BLaER1 treated with 17β-estradiol and CSF1 and Interleukin-3, amounts not matched to agents 10 nM and 100 nM (cell line): ENCODE measurements around the gene CACNA2D2.
A peak's percentile ranks its signal among the peaks of the same experiment; 100 is the strongest.

Experiments used
- H3K27ac ChIP-seq, 11 experiments: shearing (Covaris generic); formaldehyde crosslinking; 2 replicates each; pipeline ENCODE4 v1.8.1; 2022
- H3K27me3 ChIP-seq, 11 experiments: shearing (Covaris generic); formaldehyde crosslinking; 2 replicates each; pipeline ENCODE4 v1.8.1; 2022
- H3K36me3 ChIP-seq, 11 experiments: shearing (Covaris generic); formaldehyde crosslinking; 2 replicates each; pipeline ENCODE4 v1.8.1; 2022
- H3K4me1 ChIP-seq, 10 experiments: shearing (Covaris generic); formaldehyde crosslinking; 2 replicates each; pipeline ENCODE4 v1.8.1; 2022
- H3K4me2 ChIP-seq, 11 experiments: shearing (Covaris generic); formaldehyde crosslinking; 2 replicates each; pipeline ENCODE4 v1.8.1; 2022
- H3K4me3 ChIP-seq, 10 experiments: shearing (Covaris generic); formaldehyde crosslinking; 2 replicates each; pipeline ENCODE4 v1.8.1; 2022
- H3K9ac ChIP-seq, 11 experiments: shearing (Covaris generic); formaldehyde crosslinking; 2 replicates each; pipeline ENCODE4 v1.8.1; 2022
- H3K9me3 ChIP-seq, 11 experiments: shearing (Covaris generic); formaldehyde crosslinking; replicated peaks in 1 of 11; 2 replicates each; pipeline ENCODE4 v1.8.1; 2022
- H4K20me1 ChIP-seq, 11 experiments: shearing (Covaris generic); formaldehyde crosslinking; 2 replicates each; pipeline ENCODE4 v1.8.1; 2022
- Cebpa-rat ChIP-seq, 11 experiments: shearing (Covaris generic); IDR thresholded peaks; 2 replicates each; pipeline ENCODE4 v1.8.1; 2022

CACNA2D2 gene

DNA sequence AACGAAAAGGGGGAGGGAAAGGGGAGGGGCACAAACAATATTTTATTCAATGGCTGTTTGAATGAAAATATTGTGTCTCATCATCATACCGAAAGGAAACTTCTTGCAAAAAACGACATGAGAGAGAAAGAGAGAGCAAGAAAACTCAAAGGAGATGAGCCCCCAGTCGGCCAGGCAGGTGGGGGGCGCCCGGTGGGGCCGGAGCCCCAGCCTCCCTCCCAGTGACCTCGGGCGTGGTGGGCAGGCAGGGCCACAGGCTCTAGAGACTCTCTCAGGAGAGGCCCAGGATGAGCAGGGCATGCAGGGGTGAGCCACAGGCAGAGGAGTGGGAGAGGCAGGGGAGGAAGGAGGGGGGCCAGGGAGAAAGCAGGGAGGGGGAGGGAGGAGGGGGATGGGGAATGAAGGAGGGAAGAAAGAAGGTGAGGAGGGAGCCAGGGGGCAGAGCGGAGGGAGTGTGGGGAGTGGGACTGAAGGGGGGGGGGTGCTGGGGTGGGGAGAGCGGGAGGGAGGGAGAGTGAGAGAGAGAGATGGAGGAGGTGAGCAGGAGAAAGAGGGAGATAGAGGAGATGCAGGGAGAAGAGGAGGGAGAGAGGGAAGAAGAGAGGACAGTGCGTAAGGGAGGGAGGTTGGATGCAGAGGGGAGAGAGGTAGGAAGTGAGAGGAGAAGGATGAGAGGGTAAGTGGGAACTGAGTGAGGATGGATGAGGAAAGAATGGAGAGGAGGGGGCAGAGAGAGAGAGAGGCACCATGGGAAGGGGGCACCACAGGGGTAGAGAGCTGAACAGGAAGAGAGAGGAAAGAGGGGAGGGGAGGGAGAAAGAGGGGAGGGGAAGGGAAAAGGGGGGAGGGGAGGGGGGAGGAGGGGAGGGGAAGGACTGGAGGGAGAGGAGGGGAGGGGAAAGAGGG lies 130.0 kb downstream of the CACNA2D2 start:
- no peaks in the 10 kb centered on the region for H3K9me3 ChIP-seq
- no peak overlapping the region for H3K9ac ChIP-seq
- H3K4me3 ChIP-seq = no peak overlapping the region
- peaks cover 0 to 45% (median 38%) of the 10 kb centered on the region in 10 experiments; a peak in 16 of 20 replicates for H3K4me1 ChIP-seq
- H3K27ac ChIP-seq = no peak overlapping the region
- H3K36me3 ChIP-seq = no peaks in the 10 kb centered on the region
- H3K27me3 ChIP-seq = no peaks in the 10 kb centered on the region
- peak overlapping the region in 2 of 11 experiments; percentile 17 to 32; a peak in 1 of 22 replicates for H3K4me2 ChIP-seq
- no peak for TF ChIP-seq Cebpa-rat (IDR thresholded peaks at IDR 0.05)
- no peaks in the 10 kb centered on the region for H4K20me1 ChIP-seq

DNA sequence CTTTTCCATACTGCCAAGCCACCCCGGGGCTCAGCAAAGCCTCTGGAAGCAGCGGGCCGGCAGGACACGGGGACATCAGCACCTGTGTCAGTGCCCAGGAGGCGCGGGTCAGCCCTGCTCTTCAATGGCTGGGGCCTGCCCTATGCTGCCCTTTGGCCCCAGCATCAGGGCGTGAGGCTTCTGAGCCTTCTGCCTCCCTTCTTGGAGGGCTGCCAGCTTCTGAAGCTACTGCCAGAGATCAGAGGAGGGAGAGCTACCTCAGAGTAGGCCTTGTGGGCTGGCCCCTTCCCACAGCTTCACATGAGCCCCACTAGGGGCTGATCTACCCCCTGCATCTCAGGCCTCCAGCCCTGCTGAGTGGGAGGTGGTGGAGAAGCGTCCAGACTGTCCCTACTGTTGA lies 131.1 kb downstream of the CACNA2D2 start:
- TF ChIP-seq Cebpa-rat (IDR thresholded peaks at IDR 0.05) = no peak
- H3K4me2 ChIP-seq = peak overlapping the region in 8 of 11 experiments; percentile 7 to 50 (median 30); a peak in 10 of 22 replicates
- peak overlapping the region in 4 of 11 experiments; percentile 2 to 32 (median 18); a peak in 3 of 22 replicates for H3K27ac ChIP-seq
- H3K9me3 ChIP-seq = no peaks in the 10 kb centered on the region
- H4K20me1 ChIP-seq = no peaks in the 10 kb centered on the region
- no peak overlapping the region for H3K4me3 ChIP-seq
- H3K27me3 ChIP-seq = no peaks in the 10 kb centered on the region
- no peaks in the 10 kb centered on the region for H3K36me3 ChIP-seq
- peaks cover 0 to 50% (median 40%) of the 10 kb centered on the region in 10 experiments; a peak in 16 of 20 replicates for H3K4me1 ChIP-seq
- H3K9ac ChIP-seq = peak overlapping the region in 4 of 11 experiments; percentile 17 to 49 (median 30); a peak in 4 of 22 replicates

DNA sequence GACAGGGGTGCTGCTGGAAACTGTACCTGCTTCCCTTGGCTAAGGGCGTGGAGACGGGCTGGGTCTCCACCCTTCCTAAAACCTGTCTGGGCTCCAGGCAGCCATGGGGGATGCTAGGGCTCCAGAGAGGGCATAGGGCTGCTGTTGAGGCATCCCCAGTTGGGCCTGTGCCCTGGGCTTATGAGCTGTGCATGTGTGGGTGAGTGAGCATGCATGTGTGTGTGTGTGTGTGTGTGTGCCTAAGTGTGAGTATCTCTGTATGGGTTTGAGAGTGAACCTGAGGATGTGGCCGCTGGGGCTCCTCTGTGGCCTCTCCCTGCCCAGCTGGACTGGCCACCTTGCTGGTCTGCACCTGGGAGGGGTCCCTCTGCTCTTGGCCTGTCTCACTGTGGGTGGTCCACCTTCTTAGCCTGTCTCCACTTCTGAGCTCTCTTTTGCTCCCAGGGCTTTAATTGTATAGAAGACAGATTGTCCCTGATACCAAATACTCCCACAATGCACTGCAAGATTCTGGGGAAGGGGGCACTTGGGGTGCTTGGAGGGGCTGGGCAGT lies 132.2 kb downstream of the CACNA2D2 start:
- H4K20me1 ChIP-seq = no peaks in the 10 kb centered on the region
- H3K9ac ChIP-seq = no peak overlapping the region
- no peaks in the 10 kb centered on the region for H3K9me3 ChIP-seq
- H3K4me2 ChIP-seq = no peak overlapping the region
- no peak for TF ChIP-seq Cebpa-rat (IDR thresholded peaks at IDR 0.05)
- H3K27ac ChIP-seq = no peak overlapping the region
- no peaks in the 10 kb centered on the region for H3K36me3 ChIP-seq
- no peak overlapping the region for H3K4me3 ChIP-seq
- H3K27me3 ChIP-seq = no peaks in the 10 kb centered on the region
- H3K4me1 ChIP-seq = peaks cover 0 to 56% (median 42%) of the 10 kb centered on the region in 10 experiments; a peak in 16 of 20 replicates

DNA sequence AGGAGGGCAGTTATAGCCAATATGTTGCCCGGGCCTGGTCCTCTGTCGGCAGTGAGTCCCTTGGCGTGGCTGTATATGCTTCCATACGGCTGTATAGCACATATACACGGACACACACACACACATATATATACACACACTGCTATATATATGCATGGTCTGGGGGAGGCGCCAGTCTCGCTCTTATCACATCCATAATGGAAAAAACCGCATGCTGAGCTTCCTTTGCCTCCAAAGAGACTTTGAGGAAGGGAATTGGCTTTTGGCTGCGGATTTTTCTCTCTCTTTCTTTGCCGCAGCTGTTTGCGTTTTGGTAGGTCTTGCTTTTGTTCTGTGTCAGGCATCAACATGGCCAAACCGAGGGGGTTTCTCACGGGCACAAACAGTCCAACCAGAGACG lies 132.8 kb downstream of the CACNA2D2 start:
- H3K4me1 ChIP-seq = peaks cover 1 to 58% (median 42%) of the 10 kb centered on the region in 10 experiments; a peak in 19 of 20 replicates
- no peaks in the 10 kb centered on the region for H3K36me3 ChIP-seq
- no peaks in the 10 kb centered on the region for H3K9me3 ChIP-seq
- H3K9ac ChIP-seq = no peak overlapping the region
- H3K27me3 ChIP-seq = no peaks in the 10 kb centered on the region
- no peak overlapping the region for H3K4me3 ChIP-seq
- H4K20me1 ChIP-seq = no peaks in the 10 kb centered on the region
- no peak overlapping the region for H3K27ac ChIP-seq
- TF ChIP-seq Cebpa-rat (IDR thresholded peaks at IDR 0.05) = no peak
- H3K4me2 ChIP-seq = no peak overlapping the region

DNA sequence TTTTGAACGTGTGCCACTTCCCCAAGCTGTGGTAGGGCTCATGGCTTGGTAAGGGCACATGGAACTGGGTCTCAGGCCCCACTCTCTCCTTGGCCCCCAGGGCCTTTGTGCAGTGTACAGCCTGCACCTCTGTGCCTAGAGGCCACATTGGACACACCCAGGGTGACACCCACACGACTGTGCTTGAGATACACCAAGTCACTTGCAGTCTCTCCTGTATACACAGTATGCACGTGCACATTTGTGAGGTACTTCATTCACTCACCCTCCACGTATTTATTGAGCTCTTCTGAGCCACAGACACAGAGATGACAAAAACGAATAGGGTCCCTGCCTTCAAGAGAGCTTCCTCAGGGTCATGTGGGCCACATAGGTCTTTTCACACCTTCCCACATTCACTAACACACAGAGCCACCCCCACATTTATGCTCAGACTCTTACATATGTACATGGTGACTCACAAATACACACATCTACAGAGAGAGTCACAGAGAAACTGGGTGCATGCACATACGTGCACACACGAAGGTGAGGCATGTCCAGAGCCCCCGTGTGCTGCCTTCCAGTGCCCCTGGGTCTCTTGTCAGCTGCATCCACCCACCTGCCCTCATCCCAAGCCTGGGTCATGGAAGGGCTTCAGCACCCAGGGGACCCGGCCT lies 134.3 kb downstream of the CACNA2D2 start:
- H3K9me3 ChIP-seq = no peaks in the 10 kb centered on the region

DNA sequence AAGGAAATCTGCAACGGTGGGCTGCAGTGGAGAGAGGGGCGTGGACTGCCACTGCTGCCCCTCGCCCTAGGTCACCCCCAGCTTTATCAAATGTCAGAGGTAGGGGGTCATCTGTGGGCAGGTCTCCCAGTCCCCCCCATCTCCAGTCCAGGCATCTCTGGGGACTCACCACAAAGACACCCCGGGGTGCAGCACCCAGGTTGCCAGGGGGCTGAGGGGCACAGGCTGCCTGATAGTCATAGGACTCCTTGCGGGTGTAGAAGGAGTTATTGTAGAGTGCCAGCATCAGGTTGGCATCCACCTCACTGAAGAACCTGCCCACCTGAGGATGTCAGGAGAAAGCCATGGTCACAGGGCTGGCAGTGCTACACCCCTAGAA lies 137.6 kb downstream of the CACNA2D2 start:
- Histone ChIP-seq H3K9ac (peak overlapping the region in 9 of 11 experiments; percentile 56 to 78 (median 74); a peak in 16 of 22 replicates), H3K4me1 (peaks cover 11 to 48% (median 35%) of the 10 kb centered on the region in 10 experiments; a peak in 19 of 20 replicates), H3K4me2 (peak overlapping the region; percentile 80 to 97 (median 90)), H3K36me3 (no peaks in the 10 kb centered on the region), H3K27ac (peak overlapping the region in 8 of 11 experiments; percentile 49 to 78 (median 66); a peak in 14 of 22 replicates), H3K4me3 (peak overlapping the region; percentile 53 to 74 (median 62); a peak in 19 of 20 replicates), H3K9me3 (no peaks in the 10 kb centered on the region), H3K27me3 (no peaks in the 10 kb centered on the region), H4K20me1 (no peaks in the 10 kb centered on the region)
- no peak for TF ChIP-seq Cebpa-rat (IDR thresholded peaks at IDR 0.05)

More for the DNA sequence above, 134.3 kb downstream of the CACNA2D2 start:
- Histone ChIP-seq H3K36me3 (no peaks in the 10 kb centered on the region), H3K27ac (no peak overlapping the region), H3K27me3 (no peaks in the 10 kb centered on the region), H4K20me1 (no peaks in the 10 kb centered on the region), H3K4me2 (peak overlapping the region in 3 of 11 experiments; percentile 28 to 38 (median 29); a peak in 2 of 22 replicates), H3K4me1 (peaks cover 11 to 55% (median 40%) of the 10 kb centered on the region in 10 experiments; a peak in 19 of 20 replicates), H3K9ac (no peak overlapping the region), H3K4me3 (no peak overlapping the region)
- TF ChIP-seq Cebpa-rat (IDR thresholded peaks at IDR 0.05) = no peak

DNA sequence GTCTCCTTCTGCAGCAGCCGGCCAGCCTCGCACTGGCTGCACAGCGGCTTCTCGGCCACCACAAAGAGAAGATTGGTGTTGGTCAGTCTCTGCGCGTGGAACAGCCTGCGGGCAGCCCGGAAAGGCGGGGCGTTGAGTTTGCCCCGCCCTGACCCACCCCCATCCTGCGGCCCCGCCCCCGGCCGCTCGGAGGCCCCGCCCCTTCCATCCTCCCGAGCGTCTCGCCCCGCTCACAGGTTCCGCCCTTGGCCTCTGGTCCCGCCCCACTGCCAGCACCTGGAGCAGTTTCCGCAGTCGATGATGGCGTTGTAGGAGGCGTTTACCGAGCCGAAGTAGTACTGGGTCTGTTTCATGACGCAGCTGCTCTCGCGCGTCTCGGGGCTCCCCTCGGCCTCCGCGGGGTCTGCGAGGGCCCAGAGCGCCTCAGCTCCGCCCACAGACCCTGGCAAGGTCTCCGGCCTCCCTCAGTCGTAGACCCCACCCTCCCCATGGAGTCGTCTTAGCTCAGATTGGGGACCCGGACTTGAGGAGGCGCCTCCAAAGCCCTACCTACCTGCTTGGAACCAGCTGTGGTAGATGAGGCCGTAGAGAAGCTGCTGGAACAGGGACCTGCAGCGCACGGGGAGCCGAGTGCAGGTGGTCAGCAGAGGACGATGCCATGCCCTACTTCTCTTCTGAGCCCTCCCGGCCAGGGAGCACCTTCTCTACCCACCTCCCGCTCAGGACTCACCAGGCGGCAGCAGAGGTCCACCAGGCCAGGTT lies 138.2 kb downstream of the CACNA2D2 start:
- Histone ChIP-seq H3K4me2 (peak overlapping the region; percentile 86 to 97 (median 92)), H3K9ac (peak overlapping the region; percentile 46 to 78 (median 74); a peak in 21 of 22 replicates), H3K27me3 (no peaks in the 10 kb centered on the region), H3K27ac (peak overlapping the region in 9 of 11 experiments; percentile 47 to 78 (median 66); a peak in 17 of 22 replicates), H3K4me1 (peaks cover 11 to 48% (median 35%) of the 10 kb centered on the region in 10 experiments; a peak in 19 of 20 replicates), H3K36me3 (no peaks in the 10 kb centered on the region), H3K4me3 (peak overlapping the region; percentile 53 to 74 (median 62)), H4K20me1 (no peaks in the 10 kb centered on the region), H3K9me3 (no peaks in the 10 kb centered on the region)
- no peak for TF ChIP-seq Cebpa-rat (IDR thresholded peaks at IDR 0.05)

DNA sequence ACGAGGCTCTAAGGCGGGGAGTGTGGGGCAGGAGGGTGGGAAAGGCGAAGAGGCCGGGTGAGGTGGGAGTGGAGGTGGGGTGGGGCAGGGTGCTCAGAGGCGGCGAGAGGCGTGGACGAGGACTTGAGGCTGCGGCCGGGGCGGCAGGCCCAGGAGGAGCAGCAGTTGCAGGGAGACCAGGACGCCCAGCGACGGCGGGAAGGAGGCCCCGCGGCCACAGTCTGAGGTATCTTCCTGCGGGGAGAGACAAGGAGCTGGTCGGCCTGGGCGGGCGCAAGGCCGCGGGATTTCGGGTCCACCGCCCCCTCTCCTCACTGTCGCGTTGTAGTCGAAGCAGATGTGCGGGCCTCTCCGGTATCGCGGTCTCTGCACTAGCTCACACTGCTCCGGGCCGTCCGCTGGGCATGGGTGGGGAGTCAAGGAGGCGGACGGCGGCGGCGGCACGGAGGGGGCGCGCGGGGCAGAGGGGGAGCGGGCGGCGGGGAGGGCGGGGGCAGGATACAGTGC lies 138.8 kb downstream of the CACNA2D2 start:
- H4K20me1 ChIP-seq = no peaks in the 10 kb centered on the region
- no peaks in the 10 kb centered on the region for H3K36me3 ChIP-seq
- H3K9ac ChIP-seq = peak overlapping the region; percentile 33 to 77 (median 65); a peak in 18 of 22 replicates
- no peak for TF ChIP-seq Cebpa-rat (IDR thresholded peaks at IDR 0.05)
- H3K27me3 ChIP-seq = no peaks in the 10 kb centered on the region
- H3K4me1 ChIP-seq = peaks cover 11 to 50% (median 37%) of the 10 kb centered on the region in 10 experiments; a peak in 19 of 20 replicates
- H3K9me3 ChIP-seq = no peaks in the 10 kb centered on the region
- peak overlapping the region; percentile 86 to 96 (median 92) for H3K4me2 ChIP-seq
- H3K27ac ChIP-seq = peak overlapping the region in 4 of 11 experiments; percentile 21 to 51 (median 43); a peak in 4 of 22 replicates
- H3K4me3 ChIP-seq = peak overlapping the region; percentile 53 to 74 (median 62)
